GM11168 (cell line): ENCODE measurements around the gene GSAP.
"Not testable (repeated sequence)": the region's sequence is repeated elsewhere in the genome, so short reads cannot be mapped to it uniquely, and the experiment has no call there.

ENCODE experiments used
- in situ Hi-C: fragments of 300-500 bp; cut with MboI; formaldehyde crosslinking; loops from one replicate; pipeline ENCODE4 v1.12.0; 2022; ENCODE audit warnings: low sequenced_read_pairs; ENCODE audit not compliant: unreplicated experiment

The GSAP gene

DNA sequence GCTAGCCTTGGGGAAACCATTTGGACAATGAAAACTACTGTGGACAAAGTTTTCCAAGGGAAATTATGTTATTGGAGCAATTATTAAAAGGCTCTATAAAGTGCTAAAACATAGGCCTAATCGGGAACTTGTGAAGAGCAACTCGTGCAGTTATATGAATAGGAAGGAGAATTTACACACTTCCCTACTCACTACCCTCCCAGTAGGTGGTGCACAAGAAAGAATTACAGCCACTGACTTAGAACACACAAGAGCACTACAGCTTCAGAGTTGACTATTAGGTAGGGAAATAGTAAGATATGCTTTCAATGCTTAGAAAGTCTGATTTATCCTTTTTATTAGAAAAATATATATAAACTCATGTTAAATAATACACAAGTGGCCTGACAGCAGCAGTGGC, 47.2 kb downstream of the GSAP start:
- in situ Hi-C loops = no loop called here

DNA sequence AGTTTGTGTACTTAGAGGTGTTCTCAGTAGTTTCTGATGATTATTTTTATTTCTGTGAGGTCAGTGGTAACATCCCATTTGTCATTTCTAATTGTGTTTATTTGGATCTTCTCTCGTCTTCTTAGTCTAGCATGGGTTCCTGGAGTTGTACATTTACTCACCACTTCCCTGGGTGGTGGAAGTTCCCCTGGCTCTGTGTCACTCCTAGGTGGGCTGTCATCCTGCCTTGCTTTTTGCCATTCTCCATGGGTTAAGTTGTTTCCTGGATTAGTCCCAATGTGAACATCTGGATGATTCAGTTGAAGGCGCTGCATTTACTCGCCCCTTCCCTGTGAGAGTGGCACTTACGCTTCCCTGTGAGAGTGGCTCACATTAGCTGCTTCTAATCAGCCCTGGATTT, 48.2 kb downstream of the GSAP start:
- in situ Hi-C loops = no loop called here

DNA sequence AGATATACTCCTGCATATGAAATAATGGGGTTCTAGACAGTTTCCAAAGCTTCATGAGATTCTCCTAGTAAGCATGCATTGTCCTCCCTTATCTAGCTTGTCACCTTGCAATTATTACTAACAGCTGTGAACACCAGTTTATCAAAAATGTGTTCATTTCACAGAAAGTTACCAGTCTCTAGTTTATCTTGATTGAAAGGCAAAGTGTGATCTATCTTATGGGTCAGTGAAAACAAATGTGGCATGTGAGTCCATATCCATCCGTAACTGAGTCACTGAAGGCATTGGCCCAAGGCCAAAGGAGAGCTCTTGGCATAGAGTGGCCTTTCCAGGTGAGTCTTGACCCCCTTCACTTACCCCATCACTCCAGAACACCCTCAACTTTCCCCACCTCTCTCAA, 53.2 kb downstream of the GSAP start:
- in situ Hi-C loops = no loop called here

DNA sequence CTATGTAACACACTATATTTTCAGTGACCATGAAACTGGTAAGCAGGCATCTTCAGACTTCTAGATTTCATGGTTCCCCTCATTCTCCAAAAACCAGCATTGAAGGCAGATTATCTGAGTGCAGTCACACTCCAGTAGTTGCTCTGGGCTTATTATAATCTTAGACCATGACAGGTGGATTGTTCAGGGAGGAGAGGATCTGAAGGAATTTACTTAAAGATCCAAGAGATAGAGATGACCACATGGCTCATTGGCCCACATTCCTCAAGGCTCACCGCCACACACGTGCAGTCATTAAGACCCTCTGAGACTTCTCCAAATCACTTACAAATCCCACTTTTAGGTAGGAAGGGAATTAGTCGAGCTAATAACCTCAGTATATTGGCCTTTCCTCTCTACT, 55.2 kb downstream of the GSAP start:
- in situ Hi-C loops = no loop called here

DNA sequence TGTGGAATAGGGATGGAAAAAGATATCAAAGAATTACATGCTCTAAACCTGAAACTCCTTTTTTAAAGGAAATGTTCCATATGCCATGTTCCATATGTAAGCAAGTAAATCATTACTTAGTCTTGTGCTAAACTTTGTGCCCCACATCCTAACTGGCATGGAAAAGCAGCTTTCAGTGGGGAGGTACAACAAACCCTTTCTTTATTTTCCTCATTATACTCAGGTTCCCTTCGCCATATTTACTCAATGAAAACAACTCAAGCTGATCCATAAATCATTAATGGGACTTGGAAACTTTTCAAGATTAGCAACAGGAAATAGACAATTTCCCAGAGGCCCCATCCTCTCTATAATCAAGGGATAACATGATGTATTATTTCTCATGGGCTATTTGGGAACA, 56.0 kb downstream of the GSAP start:
- in situ Hi-C loops = no loop called here

DNA sequence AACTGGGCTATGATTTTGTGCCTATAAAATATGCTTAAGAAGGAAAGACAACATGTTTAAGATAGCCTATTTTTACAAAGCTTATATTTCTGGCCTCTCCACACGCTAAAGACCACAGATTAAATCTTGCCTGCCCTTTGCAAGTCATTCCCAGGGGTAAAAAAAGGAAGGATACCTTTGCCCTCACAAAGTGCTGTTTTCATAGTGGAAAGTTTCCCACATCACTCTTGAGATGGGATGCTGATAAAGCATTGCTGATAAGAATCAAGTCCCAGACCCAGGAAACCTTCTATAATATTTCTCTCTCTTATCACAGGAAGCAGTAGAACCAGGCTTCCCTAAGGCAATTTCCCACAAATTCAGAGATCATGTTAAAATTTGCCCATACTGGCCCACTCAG, 56.5 kb downstream of the GSAP start:
- in situ Hi-C loops = no loop called here

DNA sequence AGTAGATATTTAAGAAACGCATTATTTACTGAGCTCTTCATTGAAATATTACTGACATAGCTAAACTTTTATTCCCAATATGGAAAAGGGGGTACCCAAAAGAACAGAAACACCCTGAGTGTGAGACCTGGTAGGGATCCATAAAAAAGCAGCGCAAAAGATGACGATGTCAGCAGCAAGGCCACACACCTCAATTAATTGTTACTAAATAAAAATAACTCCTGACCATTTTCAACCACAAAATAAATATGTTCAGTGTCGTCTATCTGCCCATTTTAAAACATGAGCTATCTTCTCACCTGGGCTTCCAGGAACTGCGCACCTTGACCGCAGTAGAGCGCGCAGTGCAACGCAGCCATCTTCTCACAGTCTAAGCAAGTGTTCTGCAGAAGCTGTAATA, 61.2 kb downstream of the GSAP start:
- in situ Hi-C loops = no loop called here

DNA sequence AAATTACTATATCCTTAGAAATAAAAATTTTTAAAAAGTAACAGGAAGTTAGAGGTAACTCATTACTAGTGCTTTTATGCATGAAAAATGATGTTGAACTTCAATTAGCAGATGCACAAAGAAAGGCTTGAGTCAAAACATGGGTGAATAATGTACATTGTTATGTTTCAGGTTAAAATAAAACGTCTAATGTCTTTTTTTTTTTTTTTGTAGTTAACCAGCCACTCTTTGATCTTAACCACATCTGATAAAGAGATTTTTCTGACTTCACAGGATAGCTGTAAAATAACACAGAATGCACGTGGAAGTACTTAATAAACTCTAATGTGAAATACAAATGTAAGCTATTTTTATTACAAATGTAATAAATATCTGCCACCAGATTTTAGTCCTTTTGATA, 61.7 kb downstream of the GSAP start:
- in situ Hi-C loops = no loop called here

DNA sequence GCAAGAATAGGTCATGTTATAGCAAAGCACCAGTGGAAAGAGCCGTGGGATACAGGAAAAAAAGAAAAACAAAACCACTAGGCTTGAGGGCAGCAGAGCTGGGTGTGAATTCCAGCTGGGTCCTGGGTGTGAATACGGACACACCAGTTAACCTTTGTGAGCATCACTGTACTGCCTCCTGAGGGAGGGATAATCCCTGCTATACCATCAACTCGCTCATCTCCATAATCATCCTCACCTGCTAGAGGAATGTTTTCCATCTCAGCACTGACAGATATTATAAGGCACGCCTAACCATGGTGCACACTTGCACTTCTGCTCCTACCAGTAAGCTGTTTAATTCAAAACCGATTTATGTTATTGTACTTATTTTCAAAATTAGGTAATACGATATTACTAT, 62.2 kb downstream of the GSAP start:
- in situ Hi-C loops = no loop called here

DNA sequence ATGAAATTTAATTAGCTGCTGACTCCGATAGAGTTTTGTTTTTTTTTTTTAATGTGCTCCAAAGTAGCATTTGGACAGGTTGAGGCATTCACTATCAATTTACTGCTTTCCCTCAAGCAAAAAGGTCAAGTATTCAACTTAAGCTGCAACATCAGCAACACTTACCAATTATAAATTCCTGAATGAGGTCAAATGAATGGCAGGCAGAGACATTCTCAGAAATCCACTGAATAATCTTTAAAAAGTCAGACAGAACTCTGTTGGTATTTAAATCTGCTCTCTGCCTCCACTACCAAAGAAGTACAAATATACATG, 62.8 kb downstream of the GSAP start:
- in situ Hi-C loops = no loop called here

DNA sequence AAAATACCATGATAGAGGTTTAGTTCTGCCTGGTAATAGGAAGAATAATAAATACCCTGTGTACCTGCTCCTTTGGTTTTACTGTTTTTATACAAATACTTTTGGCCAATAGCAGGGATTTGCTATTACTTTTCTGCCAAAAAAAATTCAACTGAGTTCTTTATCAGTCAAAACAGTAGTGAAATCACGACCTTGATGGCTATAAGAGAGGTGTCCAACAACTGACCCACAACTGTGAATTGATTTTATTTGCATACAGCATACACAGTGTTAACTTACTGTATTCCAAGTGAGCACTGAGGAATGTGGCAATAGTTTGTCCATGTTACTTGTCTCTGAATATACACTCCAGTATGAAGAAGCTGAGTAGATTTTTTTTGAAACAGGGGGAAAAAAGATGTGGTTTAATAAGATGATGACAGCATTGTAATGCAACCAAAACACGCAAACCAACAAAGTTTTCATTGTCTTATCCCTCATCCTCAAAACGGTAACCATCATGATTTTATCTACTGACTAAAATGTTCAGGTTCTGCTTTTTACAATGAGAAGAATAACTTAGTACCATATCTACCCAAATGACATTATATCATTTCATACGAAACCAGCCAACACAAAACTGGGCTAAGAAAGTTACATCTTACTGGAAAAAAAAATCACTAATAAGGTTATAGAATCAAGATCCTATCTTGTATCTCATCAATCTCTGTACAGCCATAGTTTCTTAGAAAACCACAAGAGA, 63.3 kb downstream of the GSAP start:
- in situ Hi-C loops = no loop called here

DNA sequence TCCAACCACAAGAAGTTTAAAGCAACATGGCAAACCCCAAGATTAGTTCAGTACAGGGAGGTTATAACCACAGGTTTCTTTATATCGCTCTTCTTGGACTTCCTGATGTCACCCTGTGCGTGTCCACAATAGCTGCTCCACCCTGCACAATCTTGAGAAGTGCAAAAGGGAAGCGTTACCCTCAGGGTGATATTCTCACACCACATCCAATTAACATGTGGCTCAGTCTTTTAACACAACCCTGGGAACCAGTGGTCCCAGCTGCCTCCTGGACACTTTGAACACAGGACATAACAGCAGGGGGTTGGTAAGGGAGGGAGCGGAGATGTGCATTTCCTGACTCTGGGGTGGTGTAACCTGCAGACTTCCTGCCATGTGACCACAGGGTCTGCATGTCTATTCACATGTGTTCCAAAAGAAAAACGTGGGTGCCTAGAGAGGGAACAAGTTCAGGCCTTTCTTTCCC, 64.6 kb downstream of the GSAP start:
- in situ Hi-C loops = no loop called here

DNA sequence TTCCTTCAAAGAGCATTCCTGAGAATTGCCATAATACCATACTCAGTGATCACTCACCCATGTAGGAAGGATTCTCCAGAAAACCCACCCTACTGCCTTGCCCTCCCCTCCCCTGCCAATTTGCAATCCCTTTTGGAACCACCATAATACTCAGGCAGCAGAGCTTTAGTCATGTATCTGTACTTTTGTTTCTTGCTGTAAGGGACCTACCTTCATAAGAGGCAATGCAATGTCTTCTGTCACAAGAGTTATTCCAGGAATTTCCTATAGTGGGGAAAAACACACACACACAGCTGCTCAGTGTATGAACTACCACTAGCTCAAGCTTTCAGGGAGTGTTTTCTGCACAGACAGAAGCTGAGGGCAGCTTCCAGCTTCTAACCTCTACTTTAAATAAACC, 67.0 kb downstream of the GSAP start:
- in situ Hi-C loops = no loop called here

DNA sequence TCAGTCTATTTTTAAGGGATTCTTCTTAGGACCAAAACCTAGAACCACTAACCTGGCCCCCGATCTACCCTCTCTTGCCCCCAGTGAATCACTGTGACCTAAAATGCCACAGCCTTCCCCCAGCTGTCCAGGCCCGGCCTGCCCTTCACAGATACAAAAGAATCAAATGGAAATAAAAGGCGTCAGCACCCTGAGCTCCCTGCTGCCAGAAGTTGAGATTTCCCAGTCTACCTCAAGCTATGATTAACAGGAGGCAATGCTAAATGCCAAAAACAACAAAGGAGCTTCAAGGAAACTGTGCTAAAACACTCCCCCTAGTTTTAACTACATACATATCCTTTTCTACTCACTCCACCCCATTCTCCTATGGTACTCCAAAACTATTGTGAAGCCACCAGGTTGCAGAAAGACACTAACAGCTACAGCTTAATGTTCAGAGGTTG, 67.8 kb downstream of the GSAP start:
- in situ Hi-C loops = no loop called here

DNA sequence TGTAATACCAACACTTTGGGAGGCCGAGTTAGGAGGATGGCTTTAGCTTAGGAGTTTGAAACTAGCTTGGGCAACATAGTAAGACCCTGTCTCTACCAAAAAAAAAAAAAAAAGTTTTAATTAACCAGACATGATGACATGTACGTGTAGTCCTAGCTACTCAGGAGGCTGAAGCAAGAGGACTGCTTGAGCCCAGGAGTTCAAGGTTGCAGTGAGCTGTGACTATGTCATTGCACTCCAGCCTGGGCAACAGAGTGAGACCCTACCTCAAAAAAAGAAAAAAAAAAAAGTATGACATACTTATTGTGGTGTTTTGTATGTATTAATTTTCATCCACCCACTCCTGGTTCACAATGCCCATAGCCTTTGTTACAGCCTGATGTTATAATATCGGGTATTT, 69.7 kb downstream of the GSAP start:
- in situ Hi-C loops = no loop called here

DNA sequence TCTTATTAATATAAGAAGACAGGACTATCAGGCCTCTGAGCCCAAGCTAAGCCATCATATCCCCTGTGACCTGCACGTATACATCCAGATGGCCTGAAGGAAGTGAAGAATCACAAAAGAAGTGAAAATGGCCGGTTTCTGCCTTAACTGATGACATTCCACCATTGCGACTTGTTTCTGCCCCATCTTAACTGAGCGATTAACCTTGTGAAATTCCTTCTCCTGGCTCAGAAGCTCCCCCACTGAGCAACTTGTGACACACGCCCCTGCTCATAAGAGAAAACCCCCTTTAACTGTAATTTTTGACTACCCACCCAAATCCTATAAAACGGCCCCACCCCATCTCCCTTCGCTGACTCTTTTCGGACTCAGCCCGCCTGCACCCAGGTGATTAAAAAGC, 70.7 kb downstream of the GSAP start:
- in situ Hi-C loops = not testable (repeated sequence)

DNA sequence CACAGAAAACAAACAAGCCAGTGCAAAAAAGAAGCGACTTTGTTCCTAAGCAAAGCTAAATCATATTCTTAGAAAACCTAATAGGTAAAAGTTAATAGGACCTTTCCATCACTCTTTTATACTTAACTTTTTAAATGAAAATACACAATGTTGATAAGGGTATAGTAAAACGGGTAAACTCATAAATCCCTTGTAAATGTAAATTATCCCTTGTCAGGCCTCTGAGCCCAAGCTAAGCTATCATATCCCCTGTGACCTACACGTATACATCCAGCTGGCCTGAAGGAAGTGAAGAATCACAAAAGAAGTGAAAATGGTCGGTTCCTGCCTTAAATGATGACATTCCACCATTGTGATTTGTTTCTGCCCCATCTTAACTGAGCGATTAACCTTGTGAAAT, 76.4 kb downstream of the GSAP start:
- in situ Hi-C loops = no loop called here

DNA sequence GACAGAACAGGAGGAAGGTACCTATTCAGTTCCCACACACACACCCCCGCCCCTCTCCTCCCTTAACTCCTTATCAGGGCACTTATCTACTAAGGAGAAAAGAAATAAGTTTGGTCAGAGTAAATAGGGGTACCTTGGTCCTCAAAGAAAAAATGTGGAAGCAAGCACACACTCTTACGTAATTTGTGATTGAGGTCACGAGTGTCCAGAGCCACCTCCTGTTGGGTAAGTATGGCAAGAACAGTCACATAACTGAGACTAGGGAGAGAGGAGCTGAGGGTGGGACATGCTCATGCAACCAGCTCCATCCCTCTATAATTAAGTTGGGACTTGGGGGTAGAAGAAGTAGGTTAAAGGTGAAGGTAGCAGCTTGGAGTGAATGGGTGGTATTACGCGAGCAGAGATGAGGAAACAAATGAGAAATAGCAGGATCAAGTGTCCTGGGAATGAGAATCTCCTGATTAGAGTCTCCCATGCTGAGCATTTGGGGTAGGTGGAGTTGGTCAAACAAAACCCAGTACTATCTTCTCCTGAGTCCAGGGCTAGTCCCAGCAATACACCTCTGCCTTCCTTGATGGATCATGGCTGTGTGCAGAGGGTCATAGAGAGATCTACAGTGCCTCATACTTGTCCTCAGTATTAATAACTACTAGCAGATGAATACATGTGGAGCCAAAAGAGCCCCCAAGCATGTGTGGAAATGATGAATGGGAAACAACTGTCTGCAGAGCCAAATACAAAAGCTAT, 77.1 kb downstream of the GSAP start:
- in situ Hi-C loops = no loop called here

DNA sequence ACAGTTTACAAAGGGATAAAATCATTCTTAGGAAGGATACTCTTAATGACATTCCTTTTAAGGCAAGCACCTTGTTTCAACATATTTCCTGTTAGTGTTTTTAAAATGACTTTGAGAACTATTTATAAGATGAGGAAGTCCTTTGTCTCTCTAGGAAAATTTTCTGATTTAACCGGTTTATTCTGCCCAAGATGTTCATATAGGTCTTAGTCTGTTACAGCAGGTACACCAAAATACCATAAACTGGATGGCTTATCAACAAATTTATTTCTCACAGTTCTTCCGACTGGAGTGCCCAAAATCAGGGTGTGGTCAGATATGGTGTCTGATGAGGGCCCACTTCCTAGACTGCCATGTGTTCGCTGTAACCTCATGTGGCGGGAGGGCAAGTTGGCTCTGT, 77.9 kb downstream of the GSAP start:
- in situ Hi-C loops = no loop called here

DNA sequence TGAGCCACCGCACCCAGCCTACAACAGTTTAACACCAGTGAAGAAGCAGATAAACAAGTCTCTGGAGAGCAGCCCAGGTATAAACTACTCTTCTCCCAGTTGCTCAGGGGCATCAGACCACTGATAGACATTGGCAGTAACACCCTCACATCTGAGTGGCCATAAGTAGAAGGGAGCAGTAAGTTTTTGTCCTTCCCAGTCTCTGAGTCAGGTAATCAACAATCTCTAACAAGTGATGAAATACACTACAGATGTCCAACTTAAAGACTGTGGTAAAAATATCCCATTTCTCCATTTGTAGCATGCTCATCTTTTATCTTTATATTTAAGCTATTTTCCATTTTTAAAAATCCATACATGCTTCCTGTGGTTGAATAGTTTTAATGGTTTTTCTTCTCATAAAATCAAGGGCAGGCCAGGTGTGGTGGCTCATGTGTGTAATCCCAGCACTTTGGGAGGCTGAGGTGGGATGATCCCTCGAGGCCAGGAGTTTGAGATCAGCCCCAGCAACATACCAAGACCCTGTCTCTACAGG, 78.6 kb downstream of the GSAP start:
- in situ Hi-C loops = no loop called here

DNA sequence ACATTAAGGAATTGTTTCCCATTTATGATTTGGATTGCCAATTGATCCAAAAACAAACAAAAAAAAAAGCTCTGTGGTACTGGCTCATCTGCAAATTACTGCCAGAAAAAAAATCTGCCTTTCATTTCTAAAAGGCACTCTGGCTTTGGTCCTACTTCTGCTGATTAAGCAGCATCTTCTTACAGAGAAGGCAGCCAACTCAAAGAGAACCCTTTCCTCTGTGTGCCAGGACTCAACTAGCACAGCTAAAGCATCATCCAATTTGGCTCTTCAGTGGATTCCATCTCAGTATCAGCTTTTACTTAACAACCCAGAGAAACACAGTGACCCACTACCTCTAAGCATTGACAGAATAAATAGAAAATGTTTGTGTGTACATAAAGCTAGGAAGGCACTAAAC, 80.6 kb downstream of the GSAP start:
- in situ Hi-C loops = no loop called here

DNA sequence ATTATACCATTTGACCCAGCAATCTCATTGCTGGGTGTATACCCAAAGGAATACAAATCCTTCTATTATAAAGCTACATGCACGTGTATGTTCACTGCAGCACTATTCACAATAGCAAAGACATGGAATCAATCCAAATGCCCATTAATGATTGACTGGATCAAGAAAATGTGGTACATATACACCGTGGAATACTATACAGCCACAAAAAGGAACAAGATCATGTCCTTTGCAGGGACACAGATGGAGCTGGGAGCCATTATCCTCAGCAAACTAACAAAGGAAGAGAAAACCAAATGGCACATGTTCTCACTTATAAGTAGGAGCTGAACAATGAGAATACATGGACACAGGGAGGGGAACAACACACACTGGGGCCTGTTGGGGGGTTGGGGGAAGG, 82.1 kb downstream of the GSAP start:
- in situ Hi-C loops = not testable (repeated sequence)
